Measurements from ENCODE around the gene ANKIB1. TPM values are rescaled to one million over a fixed set of nuclear protein-coding genes. Genes with fewer than 3 reads are reported as not detected.

Gene ANKIB1
- total RNA-seq, 2 donors from 2014 or later, result 33.3 to 37.1 TPM

GRCh38 chr7:92446869-92447344, 201.1 kb downstream of the ANKIB1 start:
- no peak for DNase-seq (ENCODE audit: low spot score)
- H3K4me1 ChIP-seq (ENCODE audit: control insufficient read depth in 1 of 2, low read depth in 2 of 2), result peaks cover 3 to 4% of the 10 kb centered on the region in 2 donors
- peak overlapping the region; percentile 97 for H3K4me3 ChIP-seq
- H3K36me3 ChIP-seq, result peaks cover 8% of the 10 kb centered on the region
- TF ChIP-seq CTCF (IDR thresholded peaks at IDR 0.05), result no peak
- H3K27me3 ChIP-seq (replicated peaks; ENCODE audit: insufficient read depth), result no peaks in the 10 kb centered on the region
- ATAC-seq (ENCODE audit: insufficient number of reproducible peaks, low FRiP score, low read depth), result no peak
- H3K27ac ChIP-seq, result peak overlapping the region; percentile 31 to 93
- H3K9me3 ChIP-seq, result no peaks in the 10 kb centered on the region

- Histone ChIP-seq H3K4me1 (ENCODE audit: control insufficient read depth in 1 of 2, low read depth in 2 of 2) (peaks cover 3 to 4% of the 10 kb centered on the region in 2 donors), H3K9me3 (no peaks in the 10 kb centered on the region), H3K27me3 (replicated peaks; ENCODE audit: insufficient read depth) (no peaks in the 10 kb centered on the region), H3K4me3 (peak within 1 kb of the TSS; percentile 97), H3K27ac (peak within 1 kb of the TSS; percentile 87 to 93), H3K36me3 (peaks cover 13% of the 10 kb centered on the region)
- DNase-seq (ENCODE audit: low spot score) (peak; percentile 62), ATAC-seq (ENCODE audit: insufficient number of reproducible peaks, low FRiP score, low read depth) (peak; percentile 96)
- peak; percentile 92 for TF ChIP-seq CTCF (IDR thresholded peaks at IDR 0.05)
These were observed 201.8 kb downstream of the ANKIB1 start, which contains the start of gene GATAD1 for GRCh38 chr7:92447345-92448204. TSS of gene GATAD1 (plus strand) at chr7:92447482. CDS start at chr7:92447730, 248 bp downstream.

- no peaks in the 10 kb centered on the region for H3K27me3 ChIP-seq (replicated peaks; ENCODE audit: insufficient read depth)
- H3K27ac ChIP-seq, result peak overlapping the region; percentile 87 to 93
- no peaks in the 10 kb centered on the region for H3K9me3 ChIP-seq
- H3K4me3 ChIP-seq, result peak overlapping the region; percentile 97
- TF ChIP-seq CTCF (IDR thresholded peaks at IDR 0.05), result no peak
- ATAC-seq (ENCODE audit: insufficient number of reproducible peaks, low FRiP score, low read depth), result no peak
- peaks cover 3 to 4% of the 10 kb centered on the region in 2 donors for H3K4me1 ChIP-seq (ENCODE audit: control insufficient read depth in 1 of 2, low read depth in 2 of 2)
- peaks cover 20% of the 10 kb centered on the region for H3K36me3 ChIP-seq
- peak; percentile 8 for DNase-seq (ENCODE audit: low spot score)
These were observed 202.5 kb downstream of the ANKIB1 start for GRCh38 chr7:92448205-92448747.

Other genes starting within 250 kb of the ANKIB1 start
- 10 to 100 TPM; 22.6 to 30.7 TPM for gene CYP51A1, start 111.5 kb upstream of the ANKIB1 start, total RNA-seq
- under 1 TPM in 1 of 2 donors, not detected in 1; 0.81 TPM for gene LRRD1, start 66.8 kb upstream of the ANKIB1 start, total RNA-seq
- gene KRIT1, start 60 bp upstream of the ANKIB1 start, total RNA-seq, result 10 to 100 TPM; 83.1 to 98.8 TPM
- gene GATAD1, start 201.5 kb downstream of the ANKIB1 start, total RNA-seq, result 10 to 100 TPM; 44.0 to 72.3 TPM
- gene ERVW-1, start 232.0 kb downstream of the ANKIB1 start, total RNA-seq, result not detected